ENCODE data around the gene PEX16.

Gene PEX16

DNA sequence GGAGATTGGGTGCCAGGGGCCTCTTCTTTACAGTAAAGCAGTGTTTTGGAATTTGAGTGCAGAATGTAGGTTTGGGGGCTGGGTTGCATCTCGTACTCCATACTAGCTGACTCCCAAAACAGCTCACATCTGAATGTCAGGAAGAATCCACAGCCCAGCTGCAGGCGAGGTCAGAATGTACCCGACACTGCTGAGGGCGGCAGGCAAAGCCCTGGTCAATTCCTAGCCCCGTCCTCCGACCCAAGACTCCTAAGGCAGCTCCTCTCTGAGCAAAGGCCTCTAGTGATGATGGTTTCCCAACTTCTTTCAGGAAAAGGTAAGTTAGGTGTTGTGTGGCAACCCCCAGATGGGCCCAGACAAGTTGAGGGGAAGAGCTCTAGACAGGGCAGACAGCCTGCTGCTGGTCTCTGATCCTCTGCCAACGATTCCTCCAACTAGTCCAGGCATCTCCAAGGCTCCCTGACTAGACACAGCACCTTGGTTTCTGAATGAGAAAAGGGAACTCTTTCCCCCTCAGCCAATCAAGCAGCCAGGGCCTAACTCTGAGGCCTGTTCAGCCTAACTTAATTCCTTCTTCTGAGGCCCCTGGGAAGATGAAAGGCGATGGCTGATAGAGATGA is 13.4 kb upstream of the PEX16 start:
- no peak for FAIRE-seq

DNA sequence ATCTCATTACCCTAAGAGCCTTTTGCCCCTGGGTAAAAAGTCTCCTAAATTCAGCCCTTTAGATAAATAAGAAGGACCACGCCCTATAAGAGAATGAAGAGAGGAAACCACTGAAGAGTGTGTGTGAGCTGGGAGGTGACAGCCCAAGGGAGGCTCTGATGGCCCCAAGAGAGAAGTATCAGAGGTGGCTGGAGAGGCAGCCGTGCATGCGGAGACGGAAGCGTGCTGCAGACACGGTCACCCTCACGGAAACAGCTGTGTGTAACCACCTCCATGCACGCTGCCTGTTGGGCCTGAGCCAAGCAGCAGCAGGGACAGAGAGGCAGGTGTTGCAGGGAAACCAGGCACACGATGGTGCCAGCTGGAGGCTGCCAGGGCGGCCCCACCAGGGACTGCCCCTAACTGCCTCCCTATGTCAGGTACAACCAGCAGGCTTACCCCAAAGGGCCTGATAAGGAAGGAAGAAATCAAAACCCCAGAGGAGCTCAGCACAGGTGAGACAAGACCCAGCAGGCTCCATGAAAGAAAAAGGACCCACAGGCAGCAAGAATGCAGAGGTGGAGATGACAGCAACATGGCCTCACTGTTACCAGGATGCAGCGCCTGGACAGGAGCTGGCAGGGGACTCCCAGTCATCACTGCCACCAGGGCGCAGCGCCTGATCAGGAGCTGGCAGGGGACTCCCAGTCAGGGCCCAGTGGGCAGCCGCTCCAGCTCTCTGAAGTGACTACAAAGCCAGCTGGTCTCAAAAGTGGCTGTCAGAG is 12.5 kb upstream of the PEX16 start:
- FAIRE-seq = no peak

DNA sequence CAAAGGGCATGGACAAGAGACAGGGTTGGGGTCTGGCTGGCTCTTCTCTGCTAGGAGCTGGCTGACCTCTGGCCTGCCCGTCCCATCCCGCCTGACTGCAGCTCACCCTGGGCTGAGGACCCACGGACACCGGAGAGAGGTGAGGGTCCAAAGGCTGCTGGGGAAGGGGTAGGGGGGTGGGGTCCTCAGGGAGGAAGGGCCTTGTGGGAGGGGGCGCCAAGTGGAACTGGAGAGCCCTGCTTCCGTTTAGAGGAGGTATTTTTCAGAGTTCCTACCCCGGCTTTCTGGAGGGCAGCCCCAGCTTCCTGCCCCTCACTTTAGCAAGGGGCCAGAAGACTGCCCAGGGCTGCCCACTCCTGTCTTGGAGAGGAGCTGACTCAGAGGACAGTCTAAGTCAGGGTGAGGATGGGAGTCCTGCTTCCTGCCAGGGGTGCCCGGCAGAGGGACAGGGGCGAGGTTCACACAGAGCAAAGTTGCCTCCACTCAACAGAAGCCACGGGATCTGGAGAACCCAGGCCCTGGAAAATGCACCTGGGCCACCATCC is 11.9 kb upstream of the PEX16 start:
- FAIRE-seq = no peak

DNA sequence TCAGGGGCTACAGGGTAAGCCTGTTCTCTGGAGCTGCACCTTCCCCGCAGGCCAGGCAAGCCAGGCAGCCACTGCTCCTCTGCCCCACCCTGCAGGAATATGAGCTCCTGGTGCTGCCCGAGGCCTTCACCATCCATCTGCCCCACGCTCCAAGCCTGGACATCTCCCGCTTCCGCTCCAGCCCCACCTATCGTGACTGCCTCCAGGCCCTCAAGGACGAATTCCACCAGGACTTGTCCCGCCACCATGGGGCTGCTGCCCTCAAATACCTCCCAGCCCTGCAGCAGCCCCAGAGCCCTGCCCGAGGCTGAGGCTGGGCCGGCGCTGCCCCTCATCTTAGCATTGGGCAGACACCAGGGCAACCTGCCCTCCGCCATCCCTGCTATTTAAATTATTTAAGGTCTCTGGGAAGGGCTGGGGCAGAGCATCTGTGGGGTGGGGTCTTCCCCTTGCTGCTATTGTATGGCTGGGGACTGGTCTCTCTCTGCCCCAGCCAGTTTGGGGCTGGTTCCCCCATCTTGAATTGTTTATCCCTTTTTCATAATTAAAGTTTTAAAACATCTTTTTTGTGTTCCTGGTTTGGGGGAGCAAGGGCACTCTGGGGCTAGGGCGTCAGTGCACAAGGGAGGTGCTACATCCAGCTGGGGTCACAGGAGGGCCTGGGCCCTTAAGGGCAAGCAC is 11.0 kb upstream of the PEX16 start:
- FAIRE-seq = no peak

DNA sequence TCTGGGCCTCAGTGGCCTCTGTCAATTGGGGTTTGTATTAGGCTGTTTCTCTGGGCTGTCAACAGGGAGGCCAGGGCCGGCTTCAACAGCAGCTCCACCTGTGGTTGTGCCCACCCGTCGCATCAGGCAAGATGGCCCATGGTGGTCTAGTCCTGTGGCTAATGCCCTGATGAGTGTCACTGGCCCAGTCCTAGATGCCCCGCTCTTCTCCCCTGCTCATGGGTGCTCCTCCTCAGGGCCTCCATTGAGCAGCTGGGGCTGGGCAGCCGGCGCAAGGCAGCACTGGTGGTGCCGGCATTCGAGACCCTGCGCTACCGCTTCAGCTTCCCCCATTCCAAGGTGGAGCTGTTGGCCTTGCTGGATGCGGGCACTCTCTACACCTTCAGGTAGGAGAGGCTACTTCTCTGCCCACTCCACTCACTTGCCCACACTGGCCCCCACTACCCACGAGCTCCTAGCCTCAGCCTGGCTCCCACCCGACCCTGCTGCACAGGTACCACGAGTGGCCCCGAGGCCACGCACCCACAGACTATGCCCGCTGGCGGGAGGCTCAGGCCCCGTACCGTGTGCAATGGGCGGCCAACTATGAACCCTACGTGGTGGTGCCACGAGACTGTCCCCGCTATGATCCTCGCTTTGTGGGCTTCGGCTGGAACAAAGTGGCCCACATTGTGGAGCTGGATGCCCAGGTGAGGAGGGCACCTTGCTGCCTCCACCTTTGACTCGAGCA is 10.2 kb upstream of the PEX16 start:
- FAIRE-seq = no peak

DNA sequence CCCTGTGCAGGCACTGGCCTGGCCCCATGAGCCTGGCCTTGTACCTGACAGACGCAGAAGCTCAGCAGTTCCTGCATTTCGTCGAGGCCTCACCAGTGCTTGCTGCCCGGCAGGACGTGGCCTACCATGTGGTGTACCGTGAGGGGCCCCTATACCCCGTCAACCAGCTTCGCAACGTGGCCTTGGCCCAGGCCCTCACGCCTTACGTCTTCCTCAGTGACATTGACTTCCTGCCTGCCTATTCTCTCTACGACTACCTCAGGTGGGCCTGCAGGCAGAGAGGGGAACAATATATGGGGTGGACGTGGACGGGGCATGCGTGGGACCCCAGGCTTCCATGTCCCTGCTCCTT is 9.6 kb upstream of the PEX16 start:
- FAIRE-seq = no peak

DNA sequence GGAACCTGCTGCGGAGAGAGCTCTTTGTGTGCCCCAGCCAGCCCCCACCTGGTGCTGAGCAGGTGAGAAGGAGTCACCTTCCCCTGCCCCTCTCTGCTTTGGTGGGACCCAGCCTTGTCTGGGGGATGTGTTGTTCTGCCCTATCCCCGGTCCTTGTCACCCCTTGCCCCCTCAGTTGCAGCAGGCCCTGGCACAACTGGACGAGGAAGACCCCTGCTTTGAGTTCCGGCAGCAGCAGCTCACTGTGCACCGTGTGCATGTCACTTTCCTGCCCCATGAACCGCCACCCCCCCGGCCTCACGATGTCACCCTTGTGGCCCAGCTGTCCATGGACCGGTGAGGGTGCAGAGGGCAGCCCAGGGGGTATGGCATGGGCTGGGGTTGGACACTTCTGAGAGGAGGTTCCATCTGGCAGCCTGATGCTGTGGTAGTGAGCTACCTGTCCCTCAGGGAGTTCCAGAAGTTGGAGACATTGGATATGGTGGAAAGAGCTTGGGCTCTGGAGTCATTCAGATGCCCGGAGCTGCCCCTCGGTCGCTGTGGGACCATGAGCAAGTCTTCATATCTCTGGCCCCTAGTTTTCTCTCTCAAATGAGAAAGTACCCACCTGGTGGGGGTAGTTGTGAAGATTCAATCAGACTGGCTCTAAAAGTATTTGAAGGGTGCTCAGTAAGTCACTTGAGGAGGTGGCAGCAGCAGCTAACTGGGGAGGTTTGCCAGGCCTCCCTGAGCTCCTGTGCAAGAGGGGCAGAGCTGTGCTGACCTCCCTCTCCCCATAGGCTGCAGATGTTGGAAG is 9.1 kb upstream of the PEX16 start:
- no peak for FAIRE-seq

DNA sequence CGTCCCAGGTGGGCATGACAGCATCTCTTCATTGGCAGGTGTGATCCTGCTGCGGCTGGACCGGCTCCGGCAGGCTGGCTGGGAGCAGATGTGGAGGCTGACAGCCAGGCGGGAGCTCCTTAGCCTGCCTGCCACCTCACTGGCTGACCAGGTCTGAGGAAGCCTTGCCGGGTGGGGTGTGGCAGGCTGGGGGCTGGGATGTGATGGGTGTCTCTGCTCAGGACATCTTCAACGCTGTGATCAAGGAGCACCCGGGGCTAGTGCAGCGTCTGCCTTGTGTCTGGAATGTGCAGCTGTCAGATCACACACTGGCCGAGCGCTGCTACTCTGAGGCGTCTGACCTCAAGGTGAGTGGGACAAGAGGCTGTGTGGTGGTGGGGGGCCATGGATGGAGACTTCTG is 8.3 kb upstream of the PEX16 start:
- FAIRE-seq = no peak

DNA sequence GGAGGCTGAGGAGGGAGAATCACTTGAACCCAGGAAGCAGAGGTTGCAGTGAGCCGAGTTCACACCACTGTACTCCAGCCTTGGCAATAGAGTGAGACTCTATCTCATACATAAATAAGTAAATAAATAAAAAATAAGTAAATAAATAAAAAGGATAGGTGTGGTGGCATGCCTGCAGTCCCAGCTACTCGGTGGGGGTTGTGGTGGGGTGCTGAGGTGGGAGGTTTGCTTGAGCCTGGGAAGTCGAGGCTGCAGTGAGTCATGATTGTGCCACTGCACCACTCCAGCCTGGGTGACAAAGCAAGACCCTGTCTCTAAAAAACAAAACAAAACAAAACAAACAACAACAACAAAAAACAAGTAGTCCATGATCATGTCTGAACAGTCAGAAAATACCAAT is 7.9 kb upstream of the PEX16 start:
- FAIRE-seq = no peak

DNA sequence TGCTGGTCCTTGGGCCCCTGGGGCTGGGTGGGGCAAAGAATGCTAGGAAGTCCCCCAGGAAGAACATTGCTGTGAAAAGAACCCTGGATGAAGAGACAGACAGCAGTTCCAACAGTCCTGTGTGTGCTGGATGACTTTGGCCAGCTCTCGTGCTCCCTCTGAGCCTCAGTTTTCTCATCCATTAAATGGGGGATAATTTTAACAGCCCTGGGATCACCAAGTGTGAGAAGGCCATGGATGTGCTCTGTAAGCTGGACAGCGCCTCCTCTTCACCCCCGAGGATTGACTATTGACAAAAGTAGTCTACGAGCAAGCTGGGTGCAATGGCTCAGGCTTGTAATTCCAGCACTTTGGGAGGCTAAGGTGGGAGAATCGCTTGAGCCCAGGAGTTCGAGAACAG is 7.2 kb upstream of the PEX16 start:
- no peak for FAIRE-seq

DNA sequence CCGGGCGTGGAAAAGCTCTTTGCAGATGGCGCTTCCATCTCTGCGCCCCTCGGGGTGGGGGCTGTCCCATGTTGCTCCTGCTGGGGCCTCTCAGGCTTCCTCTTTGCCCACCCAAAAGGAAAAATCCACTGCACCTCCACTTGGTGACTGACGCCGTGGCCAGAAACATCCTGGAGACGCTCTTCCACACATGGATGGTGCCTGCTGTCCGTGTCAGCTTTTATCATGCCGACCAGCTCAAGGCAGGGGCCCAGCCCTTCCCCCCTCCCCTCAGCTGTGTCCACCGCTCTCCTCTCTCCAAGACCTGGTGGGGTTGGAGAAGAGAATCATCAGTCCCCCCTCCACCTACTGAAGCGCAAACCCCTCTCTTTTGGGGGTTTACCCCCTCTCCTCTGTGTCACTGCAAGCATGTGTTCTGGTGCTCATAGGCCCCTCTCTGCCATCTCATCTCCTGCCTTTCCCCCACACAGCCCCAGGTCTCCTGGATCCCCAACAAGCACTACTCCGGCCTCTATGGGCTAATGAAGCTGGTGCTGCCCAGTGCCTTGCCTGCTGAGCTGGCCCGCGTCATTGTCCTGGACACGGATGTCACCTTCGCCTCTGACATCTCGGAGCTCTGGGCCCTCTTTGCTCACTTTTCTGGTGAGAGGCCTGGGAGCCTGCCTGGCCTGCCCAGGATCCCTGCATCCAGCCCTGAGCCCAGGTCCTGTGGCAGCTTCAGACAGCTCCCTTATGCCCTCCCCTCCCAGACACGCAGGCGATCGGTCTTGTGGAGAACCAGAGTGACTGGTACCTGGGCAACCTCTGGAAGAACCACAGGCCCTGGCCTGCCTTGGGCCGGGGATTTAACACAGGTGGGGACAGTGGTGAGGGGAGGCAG is 6.6 kb upstream of the PEX16 start:
- FAIRE-seq = no peak

DNA sequence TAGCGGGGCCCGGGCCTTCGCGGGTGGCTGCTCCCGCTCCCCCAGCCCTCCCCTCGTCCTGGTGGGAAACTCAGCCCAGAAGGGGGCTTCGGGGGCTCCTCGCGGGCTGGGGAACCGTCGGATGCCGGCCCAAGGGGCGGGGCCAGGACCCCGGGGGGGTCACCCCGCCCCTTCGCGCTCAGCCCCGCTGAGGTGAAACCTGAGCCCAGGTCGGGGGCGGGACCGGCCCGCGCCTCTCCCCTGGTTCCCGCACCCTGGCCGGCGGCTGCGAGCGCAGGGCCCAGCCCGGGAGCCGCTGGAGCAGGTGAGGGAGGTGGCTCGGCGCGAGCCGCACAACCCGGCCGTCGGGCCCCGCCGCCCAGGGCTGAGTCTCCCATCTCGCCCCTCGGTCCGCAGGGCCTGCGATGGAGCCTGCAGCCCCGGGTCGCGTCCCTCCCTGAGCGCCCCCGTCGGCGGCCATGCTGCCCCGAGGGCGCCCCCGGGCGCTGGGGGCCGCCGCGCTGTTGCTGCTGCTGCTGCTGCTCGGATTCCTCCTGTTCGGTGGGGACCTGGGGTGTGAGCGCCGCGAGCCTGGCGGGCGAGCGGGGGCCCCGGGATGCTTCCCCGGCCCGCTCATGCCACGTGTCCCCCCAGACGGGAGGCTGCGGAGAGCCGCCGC is 4.9 kb upstream of the PEX16 start, which contains the start of gene LARGE2:
Gene LARGE2, plus strand, starts transcription at position 232 of the 658 bp plus-strand sequence. Its CDS starts 227 bp downstream, at position 459.
- FAIRE-seq = no peak

DNA sequence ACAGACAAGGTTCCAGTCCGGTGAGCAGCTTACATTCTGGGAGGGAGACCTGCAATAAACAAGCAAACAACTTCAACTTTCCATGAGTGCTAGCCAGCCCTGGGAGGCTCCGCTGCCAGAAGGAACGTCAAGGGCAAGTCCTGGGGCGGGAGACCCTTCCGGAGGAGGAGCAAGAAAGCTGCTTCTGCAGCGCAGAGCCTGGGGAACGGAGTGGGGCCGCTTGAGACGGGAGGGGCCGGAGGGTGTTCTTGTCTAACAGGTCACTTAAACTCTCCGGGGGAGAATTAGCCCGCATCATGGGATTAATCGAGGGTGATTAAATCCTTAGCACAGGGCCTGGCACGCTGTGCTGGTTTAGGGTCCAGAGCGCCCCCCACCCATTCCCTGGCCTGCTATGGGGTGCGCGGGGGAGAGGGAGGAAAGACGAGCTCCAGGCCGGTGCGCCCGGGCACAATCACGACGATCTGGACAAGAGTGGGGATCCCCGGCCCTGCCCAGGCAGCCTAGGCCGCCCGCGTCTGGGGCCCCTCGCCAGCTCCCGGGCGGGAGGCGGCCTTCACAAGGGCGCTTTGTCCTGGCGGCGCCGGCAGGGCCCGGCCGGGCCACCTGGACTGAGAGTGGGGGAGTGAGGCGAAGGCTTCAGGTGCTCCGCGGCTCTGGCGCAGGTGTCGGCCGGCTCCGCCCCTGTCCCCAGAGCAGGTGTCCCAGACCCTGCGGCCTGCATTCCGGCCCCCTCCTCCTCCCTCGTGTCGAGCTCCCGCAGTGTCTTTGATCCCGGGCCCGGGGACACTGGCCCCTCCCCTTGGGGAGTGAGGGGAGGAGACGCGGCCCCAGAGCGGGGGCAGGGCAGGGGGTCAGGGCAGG is 4.1 kb upstream of the PEX16 start:
- no peak for FAIRE-seq

DNA sequence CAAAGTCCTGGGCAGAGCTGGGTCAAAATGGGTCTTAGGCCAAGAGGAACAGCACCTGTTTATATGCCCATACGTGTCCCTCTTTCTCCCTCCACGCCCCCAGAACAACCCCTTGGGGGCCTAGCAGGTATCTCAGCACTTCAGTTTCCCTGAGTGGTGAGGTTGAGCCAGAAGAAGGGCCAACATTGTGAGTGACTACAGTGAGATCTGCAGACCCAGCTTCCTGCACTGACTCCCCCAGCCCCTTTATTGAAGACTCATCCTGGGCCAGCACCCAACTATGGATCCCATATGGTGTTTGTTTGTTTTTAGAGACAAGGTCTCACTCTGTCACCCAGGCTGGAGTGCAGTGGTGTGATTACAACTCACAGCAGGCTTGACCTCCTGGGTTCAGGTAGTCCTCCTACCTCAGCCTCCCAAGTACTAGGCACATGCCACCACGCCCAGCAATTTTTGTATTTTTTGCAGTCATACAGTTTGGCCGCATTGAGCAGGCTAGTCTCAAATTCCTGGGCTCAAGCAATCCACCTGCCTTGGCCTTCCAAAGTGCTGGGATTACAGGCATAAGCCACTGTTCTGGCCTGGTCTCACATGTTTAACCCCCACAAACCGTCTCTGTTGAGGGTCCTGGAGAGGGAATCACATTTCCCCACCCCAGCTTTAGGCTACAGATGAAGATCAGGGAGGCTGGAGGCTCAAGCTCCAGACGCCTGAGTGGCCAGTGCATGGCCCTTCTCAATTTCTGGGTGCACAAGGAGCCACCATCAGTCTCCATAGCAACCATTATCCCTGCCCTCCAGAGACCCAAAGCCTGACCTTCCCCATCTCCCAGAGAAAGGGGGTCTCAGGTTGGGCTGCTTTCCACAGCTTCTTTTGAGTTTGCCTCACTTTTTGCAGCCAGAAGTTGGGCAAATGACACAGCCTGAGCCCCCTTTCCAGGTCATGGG is 3.1 kb upstream of the PEX16 start:
- FAIRE-seq = no peak

DNA sequence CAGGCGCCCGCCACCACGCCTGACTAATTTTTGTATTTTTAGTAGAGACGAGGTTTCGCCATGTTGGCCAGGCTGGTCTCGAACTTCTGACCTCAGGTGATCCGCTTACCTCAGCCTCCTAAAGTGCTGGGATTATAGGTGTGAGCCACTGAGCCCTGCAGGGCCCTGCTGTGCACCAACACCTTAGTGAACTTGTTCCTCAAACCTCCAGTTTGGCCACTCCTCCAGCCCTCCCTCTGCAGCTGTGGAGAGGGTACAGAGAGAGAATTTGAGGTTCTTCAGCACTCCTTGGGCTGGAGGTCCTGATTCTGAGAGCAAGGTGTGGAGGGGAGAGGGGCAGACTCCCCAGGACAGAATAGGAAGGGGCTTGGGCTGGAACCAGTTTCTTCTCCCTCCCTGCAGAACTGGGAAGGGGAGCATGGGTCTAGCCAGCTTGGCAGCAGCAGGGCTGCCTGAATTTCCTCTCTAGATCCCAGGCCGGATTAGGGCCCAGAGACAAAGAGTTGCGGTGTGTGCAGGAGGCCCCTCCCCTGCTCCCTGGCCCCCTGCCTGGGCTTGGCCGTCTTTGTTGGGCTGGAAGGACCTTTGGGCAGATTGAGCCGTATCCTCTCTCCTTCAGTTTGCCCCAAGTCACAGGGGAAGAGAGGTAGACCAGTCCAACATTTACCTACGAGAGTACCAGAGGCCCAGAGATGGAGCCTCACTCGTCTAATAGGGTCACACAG is 2.3 kb upstream of the PEX16 start:
- no peak for FAIRE-seq

DNA sequence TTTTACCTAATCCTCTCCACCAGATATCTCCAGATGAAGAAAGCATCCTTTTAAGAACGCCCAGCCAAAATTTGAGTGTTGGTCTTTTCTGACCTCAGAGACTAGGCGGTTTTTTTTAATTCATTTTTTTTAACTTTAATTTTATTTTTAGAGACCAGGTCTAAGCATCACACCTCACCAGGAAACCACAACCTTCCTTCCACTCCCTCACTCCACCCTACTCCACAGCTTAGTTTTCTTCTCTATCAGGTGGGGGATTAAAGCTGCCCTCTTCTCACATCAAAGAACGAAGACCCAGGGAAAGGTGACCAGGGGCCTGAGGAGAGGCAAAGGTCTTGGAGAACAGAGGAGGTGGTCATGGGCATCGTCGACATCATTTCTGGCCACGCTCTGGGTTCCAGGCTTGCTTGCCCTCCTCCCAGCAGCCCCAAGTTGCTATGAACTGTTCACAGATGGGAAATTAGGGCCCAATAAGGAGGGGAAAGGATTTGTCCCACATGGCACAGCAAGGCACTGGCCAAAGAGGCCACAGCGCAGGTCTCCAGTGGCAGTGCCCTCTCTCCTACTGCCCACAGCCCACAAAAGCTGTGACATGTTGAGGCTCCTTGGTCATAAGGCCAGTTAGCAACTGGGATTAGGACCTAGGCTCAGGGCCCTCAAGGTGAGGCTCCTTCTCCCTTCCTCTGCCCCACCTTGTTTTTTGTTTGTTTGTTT is 1.4 kb upstream of the PEX16 start:
- no peak for FAIRE-seq

DNA sequence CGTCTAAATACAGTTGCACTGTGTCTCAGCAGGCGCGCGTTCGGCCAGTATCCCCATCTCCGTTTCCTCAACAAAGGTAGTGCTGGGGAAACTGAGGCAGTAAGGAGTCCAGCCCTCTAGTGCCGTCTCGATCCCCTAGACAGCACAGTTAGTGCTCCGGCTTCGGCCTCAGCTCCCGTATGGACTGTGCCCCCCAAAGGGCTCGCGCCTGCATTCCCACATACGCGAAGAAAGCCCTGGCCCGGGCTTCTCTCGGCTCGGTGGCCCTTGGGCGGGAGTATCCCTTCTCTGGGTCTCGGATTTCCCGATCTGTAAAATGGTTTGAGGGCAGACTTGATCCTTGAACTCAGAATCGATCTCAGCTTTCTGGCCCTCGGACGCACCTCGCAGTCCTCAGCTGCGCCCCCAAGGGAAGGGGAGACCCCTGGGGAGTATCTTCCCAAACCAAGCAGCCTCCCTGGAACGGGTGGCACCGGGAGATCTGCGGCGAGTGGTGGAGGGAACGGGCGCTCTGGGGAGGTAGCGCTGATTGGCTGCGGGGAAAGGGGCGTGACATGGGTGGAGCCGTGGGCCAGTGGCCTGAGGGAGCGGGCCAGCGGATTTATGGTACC is 759 bp upstream of the PEX16 start:
- FAIRE-seq = no peak
